CD8-positive, alpha-beta memory T cell (primary cell): ENCODE measurements around the gene ZBTB38. TPM values are rescaled to one million over a fixed set of nuclear protein-coding genes. Genes with fewer than 3 reads are reported as not detected.
A peak's percentile ranks its signal among the peaks of the same experiment; 100 is the strongest.

ENCODE experiments used
- CTCF ChIA-PET: fragments of 350-600 bp; sonication (Branson Sonifier 250); formaldehyde crosslinking; loops from one replicate; lab custom pipeline; 2021; ENCODE audit warnings: antibody characterized with exemption; lab: Charles Lee
- POLR2A ChIA-PET: fragments of 350-600 bp; sonication (Branson Sonifier 250); formaldehyde crosslinking; loops from one replicate; lab custom pipeline; 2021; ENCODE audit warnings: antibody characterized with exemption; lab: Charles Lee
- DNase-seq, 5 donors: peaks; one replicate each; pipeline versions ENCODE4 v3.0.0 to v3.0.0-alpha.2; 2020 to 2022; ENCODE audit warnings: mixed read lengths in 1 of 5
- H3K27ac ChIP-seq: one replicate; pipeline ENCODE4 v1.7.0; 2013; ENCODE audit warnings: low read depth, mild to moderate bottlenecking, low read length, moderate library complexity
- H3K27me3 ChIP-seq: 2 replicates; pipeline ENCODE4 v1.7.0; 2013; ENCODE audit warnings: low read length, mild to moderate bottlenecking; ENCODE audit not compliant: insufficient read depth, poor library complexity, severe bottlenecking
- H3K36me3 ChIP-seq: 2 replicates; pipeline ENCODE4 v1.7.0; 2013; ENCODE audit warnings: mild to moderate bottlenecking, low read length, moderate library complexity; ENCODE audit not compliant: insufficient read depth
- H3K4me1 ChIP-seq: 2 replicates; pipeline ENCODE4 v1.7.0; 2013; ENCODE audit warnings: mild to moderate bottlenecking, low read length, moderate library complexity; ENCODE audit not compliant: insufficient read depth
- H3K4me3 ChIP-seq: 2 replicates; pipeline ENCODE4 v1.7.0; 2013; ENCODE audit warnings: mild to moderate bottlenecking, low read length
- H3K9me3 ChIP-seq: 2 replicates; pipeline ENCODE4 v1.7.0; 2013; ENCODE audit warnings: mild to moderate bottlenecking, low read length
- H3K27ac Mint-ChIP-seq, 8 donors: one replicate each; pipeline ENCODE4 v1.8.0; 2020 to 2021; ENCODE audit warnings: mixed read lengths in 8 of 8, mild to moderate bottlenecking in 6 of 8, inconsistent platforms in 3 of 8, moderate library complexity in 3 of 8
- H3K27me3 Mint-ChIP-seq, 2 donors: one replicate each; pipeline ENCODE4 v1.8.0; 2020 to 2021; ENCODE audit warnings: mixed read lengths in 2 of 2, mild to moderate bottlenecking in 1 of 2, moderate library complexity in 1 of 2
- H3K36me3 Mint-ChIP-seq, 3 donors: one replicate each; pipeline ENCODE4 v1.8.0; 2020 to 2021; ENCODE audit warnings: mixed read lengths in 3 of 3, inconsistent platforms in 1 of 3, mild to moderate bottlenecking in 1 of 3
- H3K4me1 Mint-ChIP-seq, 3 donors: one replicate each; pipeline ENCODE4 v1.8.0; 2020 to 2021; ENCODE audit warnings: mixed read lengths in 3 of 3, inconsistent platforms in 1 of 3, mild to moderate bottlenecking in 1 of 3
- H3K4me3 Mint-ChIP-seq, 7 donors: one replicate each; pipeline ENCODE4 v1.8.0; 2020 to 2021; ENCODE audit warnings: mixed read lengths in 7 of 7, mild to moderate bottlenecking in 6 of 7, moderate library complexity in 4 of 7, inconsistent platforms in 2 of 7
- H3K9me3 Mint-ChIP-seq, 5 donors: one replicate each; pipeline ENCODE4 v1.8.0; 2020 to 2022; ENCODE audit warnings: mixed read lengths in 5 of 5, mild to moderate bottlenecking in 3 of 5, moderate library complexity in 2 of 5, inconsistent platforms in 1 of 5
- polyA plus RNA-seq: library from polyadenylated mRNA; unstranded; fragments of 300-500 nt; fragmentation: Illumina TruSeq; gene quantifications from one replicate; pipeline ENCODE4 v1.2.3, GENCODE V29; 2021
- total RNA-seq, 2 experiments: library from RNA; stranded (reverse); gene quantifications; one replicate each; pipeline ENCODE4 v1.2.3, GENCODE V29; 2021

Gene ZBTB38
- total and polyA plus RNA-seq, 3 experiments from 2014 or later: 78.6 to 115 (median 87.1) TPM

DNA sequence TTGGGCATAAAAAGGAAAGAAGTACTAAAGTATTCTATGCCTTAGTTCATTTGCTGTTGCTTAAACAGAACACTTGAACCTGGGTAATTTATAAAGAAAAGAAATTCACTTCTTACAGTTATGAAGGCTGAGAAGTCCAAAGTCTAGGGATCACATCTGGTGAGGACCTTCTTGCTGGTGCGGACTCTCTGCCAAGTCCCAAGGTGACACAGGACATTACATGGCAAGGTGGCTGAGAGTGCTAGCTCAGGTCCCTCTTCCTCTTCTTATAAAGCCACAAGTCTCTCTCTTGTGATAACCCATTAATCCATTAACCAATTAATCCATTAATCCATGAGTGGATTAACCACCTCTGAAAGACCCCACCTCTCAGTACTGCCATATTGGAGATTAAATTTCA is 3.1 kb upstream of the ZBTB38 start:
- Histone ChIP-seq H3K27me3 (no peaks in the 10 kb centered on the region), H3K4me1 (peaks cover 3% of the 10 kb centered on the region), H3K36me3 (no peaks in the 10 kb centered on the region), H3K4me3 (no peak overlapping the region), H3K27ac (no peak overlapping the region), H3K9me3 (no peaks in the 10 kb centered on the region)
- H3K4me1 Mint-ChIP-seq: peaks cover 8 to 15% (median 13%) of the 10 kb centered on the region in 3 donors
- H3K36me3 Mint-ChIP-seq: no peaks in the 10 kb centered on the region
- CTCF ChIA-PET: no interaction called here
- no peak for DNase-seq
- no peak overlapping the region for H3K27ac Mint-ChIP-seq
- H3K4me3 Mint-ChIP-seq: no peak overlapping the region
- H3K27me3 Mint-ChIP-seq: peaks cover 0 to 6% of the 10 kb centered on the region in 2 donors
- POLR2A ChIA-PET: interaction anchor here (0.6 kb wide), 1 partner anchor 27 kb away, joined by 4 read pairs; no protein-coding TSS in a partner anchor
- H3K9me3 Mint-ChIP-seq: peaks cover 0 to 4% (median 3%) of the 10 kb centered on the region in 5 donors

DNA sequence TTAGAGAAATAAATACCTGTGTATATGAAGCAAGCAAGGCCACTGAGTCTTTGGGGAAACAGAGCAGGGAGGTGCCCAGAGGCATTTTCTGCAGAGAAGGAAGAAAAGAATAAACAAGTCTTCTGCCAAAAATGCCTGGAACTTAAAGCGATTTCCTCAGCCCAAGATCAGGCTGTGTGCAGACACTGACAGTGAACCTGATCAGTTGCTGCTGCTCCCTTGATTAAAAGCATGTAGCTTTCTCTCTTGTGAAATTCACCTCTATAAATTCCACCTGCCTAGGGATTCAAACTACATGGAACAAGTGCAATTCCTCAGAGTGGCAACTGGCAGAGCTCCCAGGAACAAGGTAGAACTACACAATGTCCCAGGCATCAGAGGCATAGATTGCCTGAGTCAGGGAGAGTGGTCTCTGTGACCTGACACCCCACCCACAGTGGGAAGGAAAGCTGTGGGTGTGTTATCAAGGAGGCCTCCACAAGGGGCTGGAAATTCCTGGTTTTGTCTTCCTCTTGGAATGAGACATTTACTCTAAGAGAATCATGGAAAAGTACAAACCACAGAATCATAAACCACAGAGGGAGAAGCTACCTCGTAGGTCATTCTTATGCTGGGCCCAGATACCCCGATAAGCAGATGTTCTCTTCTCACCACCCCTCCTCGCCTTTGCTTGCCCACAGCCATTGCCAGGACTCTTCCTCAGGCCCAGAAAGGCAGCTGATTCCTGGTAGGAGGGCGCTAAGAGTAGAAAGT is 1.8 kb upstream of the ZBTB38 start:
- Histone ChIP-seq H3K4me1 (peaks cover 3% of the 10 kb centered on the region), H3K27me3 (no peaks in the 10 kb centered on the region), H3K27ac (peak overlapping the region; percentile 39), H3K4me3 (no peak overlapping the region), H3K36me3 (no peaks in the 10 kb centered on the region), H3K9me3 (no peaks in the 10 kb centered on the region)
- Mint-ChIP-seq H3K4me1 (peaks cover 8% of the 10 kb centered on the region in 3 donors), H3K27me3 (peaks cover 0 to 2% of the 10 kb centered on the region in 2 donors), H3K4me3 (no peak overlapping the region), H3K36me3 (no peaks in the 10 kb centered on the region), H3K27ac (no peak overlapping the region), H3K9me3 (peaks cover 0 to 4% (median 1%) of the 10 kb centered on the region in 5 donors)
- ChIA-PET POLR2A (no interaction called here), CTCF (interaction anchor here (5.3 kb wide), 1 partner anchor 75 kb away, joined by 62 read pairs; no protein-coding TSS in a partner anchor)
- no peak for DNase-seq

DNA sequence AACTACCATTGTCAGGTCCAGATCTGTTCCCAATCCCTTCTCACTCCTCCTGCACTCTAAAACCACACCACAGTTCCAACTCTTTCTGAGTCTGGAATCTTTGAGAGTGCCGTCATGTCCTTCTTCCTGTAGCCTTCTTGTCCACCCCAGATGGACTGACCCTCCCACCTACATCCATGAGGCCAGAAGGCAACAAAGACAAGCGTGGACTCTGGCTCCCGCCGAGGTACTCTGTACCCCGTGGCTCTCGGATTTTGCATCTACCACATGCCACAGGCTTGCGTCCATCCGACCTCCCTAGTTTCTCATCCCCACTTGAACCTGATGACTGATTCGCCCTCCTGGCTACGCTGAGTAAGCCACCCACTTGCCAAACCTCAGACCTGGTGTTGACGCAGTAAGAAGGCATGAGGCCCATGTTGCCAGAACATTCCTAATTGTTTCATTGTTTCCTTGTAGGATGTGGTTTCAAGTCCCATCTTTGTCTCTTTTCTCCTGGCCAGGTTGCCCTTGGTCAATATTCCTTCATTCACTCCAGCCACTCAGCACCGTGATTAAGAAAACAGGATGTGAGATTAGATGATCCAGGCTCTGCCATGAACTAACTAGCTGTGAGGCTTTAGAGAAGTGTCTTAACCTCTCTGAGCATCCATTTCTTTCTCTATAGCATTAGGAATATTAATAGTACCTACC is 1.1 kb upstream of the ZBTB38 start:
- Mint-ChIP-seq H3K36me3 (no peaks in the 10 kb centered on the region), H3K9me3 (peaks cover 0 to 4% (median 1%) of the 10 kb centered on the region in 5 donors), H3K27ac (peak overlapping the region in 1 of 8 donors; percentile 51), H3K4me1 (peaks cover 7 to 8% (median 8%) of the 10 kb centered on the region in 3 donors), H3K27me3 (peaks cover 0 to 2% of the 10 kb centered on the region in 2 donors), H3K4me3 (no peak overlapping the region)
- CTCF ChIA-PET: interaction anchor here (0.9 to 5.3 kb wide), 3 partner anchors 74 to 186 kb away, joined by 3 to 62 read pairs (median 51); no protein-coding TSS in a partner anchor
- no peak overlapping the region for H3K4me3 ChIP-seq
- POLR2A ChIA-PET: no interaction called here
- no peak for DNase-seq
- no peaks in the 10 kb centered on the region for H3K27me3 ChIP-seq
- H3K27ac ChIP-seq: peak overlapping the region; percentile 39
- no peaks in the 10 kb centered on the region for H3K36me3 ChIP-seq
- H3K4me1 ChIP-seq: peaks cover 3% of the 10 kb centered on the region
- H3K9me3 ChIP-seq: no peaks in the 10 kb centered on the region

DNA sequence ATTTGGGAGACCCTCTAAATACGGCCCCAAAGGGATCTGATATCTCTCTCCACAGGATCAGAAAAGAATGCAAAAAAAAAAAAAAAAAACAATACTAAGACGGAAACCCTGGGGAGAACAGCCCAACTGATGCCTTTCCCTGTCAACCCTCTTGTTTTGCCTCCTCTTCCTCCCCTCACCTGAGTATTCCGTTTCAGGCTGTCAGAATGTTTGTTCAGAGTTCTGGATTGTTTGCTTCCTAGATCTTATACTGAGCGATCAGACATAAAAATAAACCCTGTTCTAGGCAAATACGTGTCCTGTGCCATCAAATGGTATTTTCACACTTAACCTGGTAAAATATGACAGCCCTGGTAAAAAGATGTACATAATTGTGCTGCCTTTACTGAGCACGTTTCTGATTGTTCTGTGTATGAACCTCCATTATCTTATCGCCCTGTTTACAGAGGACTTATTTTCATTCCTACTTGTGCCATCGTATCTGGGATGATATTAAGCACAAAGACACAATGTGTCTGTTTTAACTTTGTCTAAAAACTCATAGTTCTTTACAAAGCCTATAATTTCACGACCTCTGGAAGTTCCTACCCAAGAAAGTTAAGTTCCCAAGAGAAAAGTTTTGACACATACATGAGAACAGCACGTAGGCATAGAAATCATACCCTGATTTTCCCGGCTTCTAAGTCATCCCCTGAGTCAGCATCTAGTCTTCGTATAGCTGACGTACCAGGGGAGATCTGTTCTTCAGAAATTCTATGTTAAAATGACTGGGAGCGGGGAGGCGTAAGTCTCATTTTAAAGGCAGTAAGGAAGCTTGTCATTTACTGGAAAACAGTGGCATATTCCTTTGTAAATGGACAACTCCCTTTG is 856 bp downstream of the ZBTB38 start:
- no peaks in the 10 kb centered on the region for H3K9me3 ChIP-seq
- Mint-ChIP-seq H3K4me3 (peak overlapping the region in 1 of 7 donors; percentile 9), H3K27ac (peak overlapping the region in 3 of 8 donors; percentile 4 to 77 (median 6)), H3K4me1 (peaks cover 7 to 11% (median 8%) of the 10 kb centered on the region in 3 donors), H3K9me3 (no peaks in the 10 kb centered on the region), H3K27me3 (peaks cover 0 to 2% of the 10 kb centered on the region in 2 donors), H3K36me3 (no peaks in the 10 kb centered on the region)
- ChIA-PET POLR2A (interaction anchor here (0.9 to 1.4 kb wide), 2 partner anchors 10 to 34 kb away, joined by 3 to 4 read pairs; no protein-coding TSS in a partner anchor), CTCF (interaction anchor here (0.8 to 5.3 kb wide), 18 partner anchors 8 to 228 kb away, joined by 3 to 62 read pairs (median 6); no protein-coding TSS in a partner anchor)
- no peaks in the 10 kb centered on the region for H3K27me3 ChIP-seq
- H3K27ac ChIP-seq: peak overlapping the region; percentile 61
- H3K4me1 ChIP-seq: peaks cover 3% of the 10 kb centered on the region
- H3K36me3 ChIP-seq: no peaks in the 10 kb centered on the region
- DNase-seq: no peak
- no peak overlapping the region for H3K4me3 ChIP-seq

DNA sequence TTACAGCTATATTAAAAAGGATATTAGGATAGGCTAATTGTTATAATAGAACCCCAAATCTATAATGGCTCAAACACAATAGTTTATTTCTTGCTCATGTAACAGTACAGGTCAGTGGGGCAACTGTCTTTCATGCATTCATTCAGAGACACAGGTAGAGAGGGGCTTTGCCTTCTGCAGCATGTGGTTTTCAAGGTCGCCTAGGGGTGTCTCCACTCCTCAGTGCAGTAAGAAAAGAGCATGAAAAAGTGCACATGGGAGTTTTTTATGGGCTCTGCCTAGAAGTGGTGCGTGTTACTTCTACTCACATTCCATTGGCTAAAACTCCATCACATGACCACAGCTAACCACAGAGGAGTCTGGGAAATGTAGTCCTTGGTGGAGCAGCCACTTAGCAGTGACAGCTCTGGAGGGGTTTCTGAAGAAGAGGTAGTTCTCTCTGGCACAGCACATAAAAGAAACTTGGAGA is 1.8 kb downstream of the ZBTB38 start:
- peak overlapping the region in 3 of 8 donors; percentile 2 to 63 (median 53) for H3K27ac Mint-ChIP-seq
- no peaks in the 10 kb centered on the region for H3K9me3 ChIP-seq
- peaks cover 7 to 11% (median 8%) of the 10 kb centered on the region in 3 donors for H3K4me1 Mint-ChIP-seq
- POLR2A ChIA-PET: interaction anchor here (0.7 to 1.4 kb wide), 3 partner anchors 9 to 74 kb away, joined by 3 to 7 read pairs (median 4); no protein-coding TSS in a partner anchor
- no peaks in the 10 kb centered on the region for H3K36me3 ChIP-seq
- peak overlapping the region; percentile 61 for H3K27ac ChIP-seq
- CTCF ChIA-PET: interaction anchor here (0.6 to 5.3 kb wide), 24 partner anchors 9 to 227 kb away, joined by 3 to 62 read pairs (median 4); no protein-coding TSS in a partner anchor
- no peaks in the 10 kb centered on the region for H3K27me3 ChIP-seq
- no peaks in the 10 kb centered on the region for H3K36me3 Mint-ChIP-seq
- peak; percentile 17 to 83 (median 79) for DNase-seq
- no peak overlapping the region for H3K4me3 Mint-ChIP-seq
- no peak overlapping the region for H3K4me3 ChIP-seq
- H3K9me3 Mint-ChIP-seq: no peaks in the 10 kb centered on the region
- H3K4me1 ChIP-seq: peaks cover 3% of the 10 kb centered on the region
- H3K27me3 Mint-ChIP-seq: peaks cover 0 to 2% of the 10 kb centered on the region in 2 donors

DNA sequence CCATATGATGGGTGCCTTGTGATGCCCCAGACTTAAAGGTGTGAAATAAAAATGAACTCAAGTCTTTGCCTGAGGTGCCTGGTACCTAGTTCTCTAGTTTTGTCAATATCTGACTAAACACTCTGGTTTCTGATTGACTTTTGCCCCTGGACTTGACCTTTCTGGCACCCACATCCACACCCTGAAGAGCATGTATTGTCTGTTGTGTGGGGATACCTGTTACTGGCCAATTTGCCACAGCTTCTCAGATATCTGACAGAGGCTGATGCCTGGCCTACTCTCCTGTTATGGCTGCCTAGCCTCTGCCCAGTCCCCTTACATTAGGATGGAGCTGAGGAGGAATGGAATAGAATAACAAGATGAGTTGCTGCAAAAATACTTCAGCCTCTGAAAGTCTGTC is 3.6 kb downstream of the ZBTB38 start:
- no peaks in the 10 kb centered on the region for H3K9me3 ChIP-seq
- peaks cover 12% of the 10 kb centered on the region for H3K4me1 ChIP-seq
- no peaks in the 10 kb centered on the region for H3K9me3 Mint-ChIP-seq
- POLR2A ChIA-PET: interaction anchor here (0.7 kb wide), 1 partner anchor 60 kb away, joined by 3 read pairs; no protein-coding TSS in a partner anchor
- no peak for DNase-seq
- peaks cover 0 to 2% (median 0%) of the 10 kb centered on the region in 3 donors for H3K36me3 Mint-ChIP-seq
- H3K27me3 Mint-ChIP-seq: peaks cover 0 to 2% of the 10 kb centered on the region in 2 donors
- no peak overlapping the region for H3K4me3 ChIP-seq
- H3K4me1 Mint-ChIP-seq: peaks cover 24 to 28% (median 24%) of the 10 kb centered on the region in 3 donors
- no peak overlapping the region for H3K27ac Mint-ChIP-seq
- CTCF ChIA-PET: interaction anchor here (1.0 to 5.3 kb wide), 9 partner anchors 10 to 541 kb away, joined by 3 to 51 read pairs (median 5); no protein-coding TSS in a partner anchor
- no peak overlapping the region for H3K4me3 Mint-ChIP-seq
- no peak overlapping the region for H3K27ac ChIP-seq
- H3K27me3 ChIP-seq: no peaks in the 10 kb centered on the region
- H3K36me3 ChIP-seq: no peaks in the 10 kb centered on the region

DNA sequence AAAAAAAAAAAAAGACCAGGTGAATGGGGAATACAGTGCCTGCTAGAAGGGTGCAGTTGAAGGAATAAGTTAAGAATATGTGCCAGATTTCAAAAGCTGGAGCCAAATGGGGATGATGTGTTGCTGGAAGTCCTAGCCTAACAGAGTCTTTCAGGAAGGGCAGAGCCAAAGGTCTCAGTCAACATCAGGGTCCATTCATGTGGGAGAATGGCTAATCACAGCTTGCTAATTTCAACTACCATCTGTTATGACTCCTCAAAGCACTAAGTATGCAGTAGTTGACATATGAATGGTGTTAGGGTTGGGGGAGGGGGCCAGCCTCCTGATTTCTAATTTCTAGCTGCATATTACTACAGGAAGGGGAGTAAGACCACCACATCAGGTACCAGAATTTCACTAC is 4.4 kb downstream of the ZBTB38 start:
- no peak for DNase-seq
- Histone ChIP-seq H3K9me3 (no peaks in the 10 kb centered on the region), H3K4me3 (no peak overlapping the region), H3K4me1 (peaks cover 12% of the 10 kb centered on the region), H3K27me3 (no peaks in the 10 kb centered on the region), H3K27ac (no peak overlapping the region), H3K36me3 (no peaks in the 10 kb centered on the region)
- H3K27me3 Mint-ChIP-seq: peaks cover 0 to 2% of the 10 kb centered on the region in 2 donors
- H3K9me3 Mint-ChIP-seq: no peaks in the 10 kb centered on the region
- ChIA-PET CTCF (interaction anchor here (0.9 to 5.3 kb wide), 10 partner anchors 11 to 88 kb away, joined by 3 to 51 read pairs (median 5); no protein-coding TSS in a partner anchor), POLR2A (interaction anchor here (0.7 to 1.5 kb wide), 2 partner anchors 31 to 87 kb away, joined by 3 read pairs; no protein-coding TSS in a partner anchor)
- peak overlapping the region in 1 of 8 donors; percentile 64 for H3K27ac Mint-ChIP-seq
- peaks cover 0 to 4% (median 0%) of the 10 kb centered on the region in 3 donors for H3K36me3 Mint-ChIP-seq
- no peak overlapping the region for H3K4me3 Mint-ChIP-seq
- H3K4me1 Mint-ChIP-seq: peaks cover 27 to 30% (median 27%) of the 10 kb centered on the region in 3 donors
